ENCODE data around the gene NKX6-2. TPM values are rescaled to one million over a fixed set of nuclear protein-coding genes. Genes with fewer than 3 reads are reported as not detected.

NKX6-2 gene
- total RNA-seq, 1 experiment from 2014 or later: not detected

- Mint-ChIP-seq H3K4me3 (ENCODE audit: unreplicated experiment) (no peak overlapping the region), H3K4me1 (ENCODE audit: low read depth, unreplicated experiment) (peaks cover 8% of the 10 kb centered on the region), H3K27ac (ENCODE audit: unreplicated experiment) (no peak overlapping the region), H3K27me3 (ENCODE audit: insufficient read depth, unreplicated experiment) (peaks cover 23% of the 10 kb centered on the region), H3K9me3 (ENCODE audit: unreplicated experiment) (peaks cover 9% of the 10 kb centered on the region), H3K36me3 (ENCODE audit: insufficient read depth, unreplicated experiment) (no peaks in the 10 kb centered on the region)
- CTCF ChIA-PET: no interaction called here
- Histone ChIP-seq H3K27me3 (replicated peaks; ENCODE audit: control insufficient read depth, insufficient read depth, low read length) (no peaks in the 10 kb centered on the region), H3K4me3 (ENCODE audit: low read depth, low read length) (no peak overlapping the region), H3K36me3 (ENCODE audit: control insufficient read depth, insufficient read depth, low read length) (no peaks in the 10 kb centered on the region), H3K4me1 (no peaks in the 10 kb centered on the region), H3K9me3 (no peaks in the 10 kb centered on the region)
- no peak for DNase-seq
- POLR2A ChIA-PET: no interaction called here
- intact Hi-C loops (cut with micrococcal nuclease; ENCODE audit: unreplicated experiment): no loop called here
- TF ChIP-seq CTCF (IDR thresholded peaks at IDR 0.05; ENCODE audit: insufficient read depth in 1 of 2, low read depth in 1 of 2, low read length in 1 of 2, severe bottlenecking in 1 of 2, unreplicated experiment in 1 of 2): no peak
- BruUV-seq (replicated peaks): no TSS peak
Observed at GRCh38 chr10:132814469-132814856, 28.5 kb upstream of the NKX6-2 start.

- Mint-ChIP-seq H3K4me1 (ENCODE audit: low read depth, unreplicated experiment) (peaks cover 8% of the 10 kb centered on the region), H3K4me3 (ENCODE audit: unreplicated experiment) (no peak overlapping the region), H3K36me3 (ENCODE audit: insufficient read depth, unreplicated experiment) (no peaks in the 10 kb centered on the region), H3K27me3 (ENCODE audit: insufficient read depth, unreplicated experiment) (peaks cover 23% of the 10 kb centered on the region), H3K9me3 (ENCODE audit: unreplicated experiment) (peaks cover 3% of the 10 kb centered on the region), H3K27ac (ENCODE audit: unreplicated experiment) (no peak overlapping the region)
- no peak overlapping the region for H3K4me3 ChIP-seq (ENCODE audit: low read depth, low read length)
- BruUV-seq (replicated peaks): no TSS peak
- ChIA-PET CTCF (no interaction called here), POLR2A (no interaction called here)
- no peaks in the 10 kb centered on the region for H3K36me3 ChIP-seq (ENCODE audit: control insufficient read depth, insufficient read depth, low read length)
- DNase-seq: peak in 1 of 2 experiments; percentile 31
- H3K9me3 ChIP-seq: no peaks in the 10 kb centered on the region
- no peaks in the 10 kb centered on the region for H3K4me1 ChIP-seq
- intact Hi-C loops (cut with micrococcal nuclease; ENCODE audit: unreplicated experiment): no loop called here
- no peak for TF ChIP-seq CTCF (IDR thresholded peaks at IDR 0.05; ENCODE audit: insufficient read depth in 1 of 2, low read depth in 1 of 2, low read length in 1 of 2, severe bottlenecking in 1 of 2, unreplicated experiment in 1 of 2)
- H3K27me3 ChIP-seq (replicated peaks; ENCODE audit: control insufficient read depth, insufficient read depth, low read length): no peaks in the 10 kb centered on the region
Observed at GRCh38 chr10:132813560-132814468, 27.9 kb upstream of the NKX6-2 start.

GRCh38 chr10:132813001-132813401, 27.1 kb upstream of the NKX6-2 start:
- Mint-ChIP-seq H3K36me3 (ENCODE audit: insufficient read depth, unreplicated experiment) (no peaks in the 10 kb centered on the region), H3K27me3 (ENCODE audit: insufficient read depth, unreplicated experiment) (peaks cover 21% of the 10 kb centered on the region), H3K9me3 (ENCODE audit: unreplicated experiment) (no peaks in the 10 kb centered on the region), H3K4me1 (ENCODE audit: low read depth, unreplicated experiment) (peaks cover 8% of the 10 kb centered on the region), H3K4me3 (ENCODE audit: unreplicated experiment) (no peak overlapping the region), H3K27ac (ENCODE audit: unreplicated experiment) (no peak overlapping the region)
- BruUV-seq (replicated peaks): no TSS peak
- no peaks in the 10 kb centered on the region for H3K9me3 ChIP-seq
- POLR2A ChIA-PET: no interaction called here
- intact Hi-C loops (cut with micrococcal nuclease; ENCODE audit: unreplicated experiment): no loop called here
- CTCF ChIA-PET: no interaction called here
- no peaks in the 10 kb centered on the region for H3K4me1 ChIP-seq
- no peaks in the 10 kb centered on the region for H3K36me3 ChIP-seq (ENCODE audit: control insufficient read depth, insufficient read depth, low read length)
- DNase-seq: no peak
- TF ChIP-seq CTCF (IDR thresholded peaks at IDR 0.05; ENCODE audit: insufficient read depth in 1 of 2, low read depth in 1 of 2, low read length in 1 of 2, severe bottlenecking in 1 of 2, unreplicated experiment in 1 of 2): no peak
- H3K4me3 ChIP-seq (ENCODE audit: low read depth, low read length): no peak overlapping the region
- H3K27me3 ChIP-seq (replicated peaks; ENCODE audit: control insufficient read depth, insufficient read depth, low read length): no peaks in the 10 kb centered on the region

All from Caco-2 (cell line).